ENCODE measurements around the gene AACS.

- TF ChIP-seq POLR2A (IDR thresholded peaks at IDR 0.05; ENCODE audit: low read depth, low read length) (no peak), CTCF (conservative IDR thresholded peaks at IDR 0.05; ENCODE audit: low read depth, low read length) (no peak)
These were observed 63.4 kb downstream of the AACS start for GRCh38 chr12:125128439-125129178.
